ENCODE measurements around the gene ABCC5. TPM values are rescaled to one million over a fixed set of nuclear protein-coding genes. Genes with fewer than 3 reads are reported as not detected.

ABCC5 gene
- total and polyA plus RNA-seq, 12 donors = 12.1 to 89.6 (median 40.9) TPM

GRCh38 chr3:183907911-183908331 is 109.8 kb downstream of the ABCC5 start:
- no peak overlapping the region for H3K4me3 ChIP-seq
- no peaks in the 10 kb centered on the region for H3K4me1 ChIP-seq
- intact Hi-C loops (cut with DNase I) = loop anchor here in 1 of 10 donors (10.0 kb wide), 2 partner anchors 237 to 627 kb away; no protein-coding TSS in a partner anchor
- TF ChIP-seq CTCF (IDR thresholded peaks at IDR 0.05) = no peak
- H3K36me3 ChIP-seq = no peaks in the 10 kb centered on the region
- 84 to 85% methylated on average over 16 of the region's 16 CpGs for WGBS, 2 donors
- H3K9me3 ChIP-seq = no peaks in the 10 kb centered on the region
- H3K27ac ChIP-seq = no peak overlapping the region
- no peak for ATAC-seq
- no peaks in the 10 kb centered on the region for H3K27me3 ChIP-seq
- no peak for DNase-seq

- intact Hi-C loops (cut with DNase I) = loop anchor here in 1 of 10 donors (10.0 kb wide), 2 partner anchors 238 to 628 kb away; no protein-coding TSS in a partner anchor
- ATAC-seq = no peak
- WGBS, 2 donors = 65 to 68% methylated on average over 6 of the region's 6 CpGs
Observed at GRCh38 chr3:183907176-183907575, 110.5 kb downstream of the ABCC5 start.

GRCh38 chr3:183906234-183906921 is 111.3 kb downstream of the ABCC5 start:
- Histone ChIP-seq H3K36me3 (no peaks in the 10 kb centered on the region), H3K9me3 (no peaks in the 10 kb centered on the region), H3K4me1 (no peaks in the 10 kb centered on the region), H3K27me3 (no peaks in the 10 kb centered on the region), H3K27ac (no peak overlapping the region), H3K4me3 (no peak overlapping the region)
- 80 to 81% methylated on average over 13 of the region's 13 CpGs for WGBS, 2 donors
- TF ChIP-seq CTCF (IDR thresholded peaks at IDR 0.05) = no peak
- intact Hi-C loops (cut with DNase I) = loop anchor here in 1 of 10 donors (10.0 kb wide), 2 partner anchors 238 to 628 kb away; no protein-coding TSS in a partner anchor
- DNase-seq (no peak), ATAC-seq (no peak)

More at GRCh38 chr3:183907176-183907575, 110.5 kb downstream of the ABCC5 start:
- Histone ChIP-seq H3K4me3 (no peak overlapping the region), H3K27me3 (no peaks in the 10 kb centered on the region), H3K36me3 (no peaks in the 10 kb centered on the region), H3K4me1 (no peaks in the 10 kb centered on the region), H3K9me3 (no peaks in the 10 kb centered on the region), H3K27ac (no peak overlapping the region)
- DNase-seq = no peak
- TF ChIP-seq CTCF (IDR thresholded peaks at IDR 0.05) = no peak

- DNase-seq = no peak
- H3K4me1 ChIP-seq = no peaks in the 10 kb centered on the region
- TF ChIP-seq CTCF (IDR thresholded peaks at IDR 0.05) = no peak
- H3K9me3 ChIP-seq = no peaks in the 10 kb centered on the region
- H3K36me3 ChIP-seq = no peaks in the 10 kb centered on the region
- peak in 3 of 8 donors; percentile 49 to 66 (median 53) for ATAC-seq
- WGBS, 2 donors = 74 to 76% methylated on average over 14 of the region's 14 CpGs
- intact Hi-C loops (cut with DNase I) = loop anchor here in 1 of 10 donors (10.0 kb wide), 2 partner anchors 240 to 630 kb away; no protein-coding TSS in a partner anchor
- H3K4me3 ChIP-seq = no peak overlapping the region
- no peak overlapping the region for H3K27ac ChIP-seq
- peaks cover 0 to 8% (median 0%) of the 10 kb centered on the region in 7 donors for H3K27me3 ChIP-seq
Observed at GRCh38 chr3:183904833-183905780, 112.6 kb downstream of the ABCC5 start.
